OCI-M2 (cell line): Measurements from ENCODE around the gene TIMM44.
"Not testable (repeated sequence)": the region's sequence is repeated elsewhere in the genome, so short reads cannot be mapped to it uniquely, and the experiment has no call there.

Source experiments
- DNase-seq: peaks from one replicate; lab custom pipeline; 2025; ENCODE audit not compliant: unreplicated experiment; lab: John Stamatoyannopoulos, UW

TIMM44 gene

DNA sequence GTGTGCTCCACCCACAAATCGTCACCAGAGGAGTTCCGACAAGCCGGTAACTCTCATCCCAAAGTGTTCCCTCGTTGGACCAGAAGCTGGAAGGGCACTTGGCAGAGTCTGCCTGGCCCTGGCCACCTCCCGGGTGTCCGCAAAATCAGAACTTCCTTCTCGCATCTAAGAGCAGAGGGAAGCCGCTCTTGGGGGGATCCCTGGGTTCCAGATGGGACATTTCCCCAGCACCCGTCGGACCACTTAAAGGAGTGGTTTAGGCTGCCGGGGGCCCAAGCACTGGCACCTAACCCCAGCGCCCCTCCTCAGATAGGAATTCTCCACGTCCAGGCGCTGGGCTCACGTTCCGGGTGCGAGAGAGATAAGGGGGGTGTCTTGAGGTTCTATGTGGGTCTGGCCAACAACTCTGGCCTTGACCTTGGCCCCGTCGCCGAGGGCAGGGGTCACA lies 40.6 kb downstream of the TIMM44 start:
- DNase-seq: no peak

DNA sequence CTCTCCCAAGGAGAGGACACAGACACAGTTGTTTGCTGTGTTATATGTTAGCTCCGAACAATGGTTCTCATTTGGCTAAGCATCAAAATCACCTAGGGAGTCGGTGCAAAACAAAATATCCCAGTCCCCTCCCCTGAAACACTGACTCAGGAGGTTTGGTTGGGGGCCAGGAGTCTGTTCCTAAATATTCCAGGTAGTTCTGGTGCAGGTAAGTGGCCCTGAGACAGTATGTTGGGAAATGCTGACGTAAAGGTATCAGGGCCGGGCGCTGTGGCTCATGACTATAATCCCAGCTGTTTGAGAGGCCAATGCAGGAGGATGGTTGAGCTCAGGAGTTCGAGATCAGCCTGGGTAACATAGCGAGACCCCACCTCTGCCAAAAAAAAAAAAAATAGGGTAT lies 42.1 kb downstream of the TIMM44 start:
- DNase-seq: no peak

GRCh38 chr19:7900931-7901330 lies 42.5 kb downstream of the TIMM44 start:
- no peak for DNase-seq

DNA sequence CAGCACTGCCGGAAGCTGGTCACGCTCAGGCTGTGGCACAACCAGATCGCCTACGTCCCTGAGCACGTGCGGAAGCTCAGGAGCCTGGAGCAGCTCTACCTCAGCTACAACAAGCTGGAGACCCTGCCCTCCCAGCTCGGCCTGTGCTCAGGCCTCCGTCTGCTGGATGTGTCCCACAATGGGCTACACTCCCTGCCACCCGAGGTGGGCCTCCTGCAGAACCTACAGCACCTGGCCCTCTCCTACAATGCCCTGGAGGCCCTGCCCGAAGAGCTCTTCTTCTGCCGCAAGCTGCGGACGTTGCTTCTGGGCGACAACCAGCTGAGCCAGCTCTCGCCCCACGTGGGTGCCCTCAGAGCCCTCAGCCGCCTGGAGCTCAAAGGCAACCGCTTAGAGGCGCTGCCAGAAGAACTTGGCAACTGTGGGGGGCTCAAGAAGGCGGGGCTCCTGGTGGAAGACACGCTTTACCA lies 43.0 kb downstream of the TIMM44 start:
- DNase-seq: no peak

- DNase-seq: no peak
Measured at GRCh38 chr19:7899751-7900378, 43.6 kb downstream of the TIMM44 start.

GRCh38 chr19:7898967-7899366 lies 44.5 kb downstream of the TIMM44 start:
- DNase-seq: no peak

DNA sequence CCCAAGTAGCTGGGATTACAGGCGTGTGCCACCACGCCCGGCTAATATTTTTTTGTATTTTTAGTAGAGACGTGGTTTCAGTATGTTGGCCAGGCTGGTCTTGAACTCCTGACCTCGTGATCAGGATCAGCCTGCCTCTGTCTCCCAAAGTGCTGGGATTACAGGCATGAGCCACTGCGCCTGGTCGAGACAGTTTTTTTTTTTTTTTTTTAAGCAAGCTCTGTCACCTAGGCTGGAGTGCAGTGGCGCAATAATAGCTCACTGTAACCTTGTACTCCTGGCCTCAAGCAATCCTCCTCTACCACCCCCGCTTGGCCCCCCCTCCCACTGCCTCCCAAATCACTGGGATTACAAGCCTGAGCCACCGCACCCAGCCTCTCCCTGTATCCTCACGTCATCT lies 46.2 kb downstream of the TIMM44 start:
- no peak for DNase-seq

DNA sequence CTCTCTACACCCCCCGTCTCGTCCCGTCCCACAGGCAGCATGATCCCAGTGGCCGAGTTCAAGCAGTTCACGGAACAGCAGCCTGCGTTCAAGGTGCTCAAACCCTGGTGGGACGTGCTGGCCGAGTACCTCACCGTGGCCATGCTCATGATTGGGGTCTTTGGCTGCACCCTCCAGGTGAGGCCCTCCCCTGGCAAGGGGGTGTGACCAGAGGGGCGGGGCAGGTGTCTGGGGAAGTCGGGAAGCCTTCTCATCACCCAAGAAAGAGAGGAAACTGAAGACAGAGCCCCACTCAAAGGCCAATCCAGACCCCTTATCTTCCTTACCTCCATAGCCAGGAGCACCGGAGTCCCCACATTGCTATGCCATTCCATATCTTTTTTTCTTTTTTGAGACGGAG lies 47.9 kb downstream of the TIMM44 start:
- no peak for DNase-seq

DNA sequence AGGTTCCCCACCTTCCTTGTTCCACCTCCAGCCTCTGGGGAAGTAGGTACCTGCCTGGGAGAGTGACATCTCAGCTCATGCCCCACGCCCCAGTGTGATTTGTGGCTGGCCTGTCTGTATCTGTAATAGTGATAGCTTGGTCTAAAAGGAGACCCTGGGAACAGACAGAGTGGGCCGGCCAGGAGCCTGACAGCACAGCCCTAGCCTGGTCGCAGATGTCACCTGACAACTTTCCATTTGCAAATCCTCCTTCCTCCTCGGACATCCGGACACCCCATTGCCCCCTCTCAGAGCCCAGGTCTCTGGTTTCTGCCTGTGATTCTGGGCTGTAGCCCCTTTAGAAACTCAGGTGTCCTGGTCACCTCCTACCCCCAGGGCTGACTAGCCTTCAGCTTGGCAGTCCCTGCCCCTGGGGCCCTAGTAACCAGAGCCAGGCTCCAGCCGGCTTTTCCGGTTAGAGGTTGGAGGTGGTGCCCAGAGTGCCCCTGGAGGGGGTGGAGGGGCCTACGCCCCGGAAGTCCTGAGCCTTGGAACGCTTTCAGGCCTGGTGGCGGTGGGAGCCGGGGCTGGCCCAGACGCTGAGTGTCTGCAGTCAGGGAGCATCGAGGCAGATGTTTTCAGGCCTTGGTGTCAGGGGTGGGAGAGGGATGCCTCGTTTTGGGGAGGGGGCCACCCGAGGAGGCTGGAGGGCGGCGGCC lies 48.7 kb downstream of the TIMM44 start:
- no peak for DNase-seq

DNA sequence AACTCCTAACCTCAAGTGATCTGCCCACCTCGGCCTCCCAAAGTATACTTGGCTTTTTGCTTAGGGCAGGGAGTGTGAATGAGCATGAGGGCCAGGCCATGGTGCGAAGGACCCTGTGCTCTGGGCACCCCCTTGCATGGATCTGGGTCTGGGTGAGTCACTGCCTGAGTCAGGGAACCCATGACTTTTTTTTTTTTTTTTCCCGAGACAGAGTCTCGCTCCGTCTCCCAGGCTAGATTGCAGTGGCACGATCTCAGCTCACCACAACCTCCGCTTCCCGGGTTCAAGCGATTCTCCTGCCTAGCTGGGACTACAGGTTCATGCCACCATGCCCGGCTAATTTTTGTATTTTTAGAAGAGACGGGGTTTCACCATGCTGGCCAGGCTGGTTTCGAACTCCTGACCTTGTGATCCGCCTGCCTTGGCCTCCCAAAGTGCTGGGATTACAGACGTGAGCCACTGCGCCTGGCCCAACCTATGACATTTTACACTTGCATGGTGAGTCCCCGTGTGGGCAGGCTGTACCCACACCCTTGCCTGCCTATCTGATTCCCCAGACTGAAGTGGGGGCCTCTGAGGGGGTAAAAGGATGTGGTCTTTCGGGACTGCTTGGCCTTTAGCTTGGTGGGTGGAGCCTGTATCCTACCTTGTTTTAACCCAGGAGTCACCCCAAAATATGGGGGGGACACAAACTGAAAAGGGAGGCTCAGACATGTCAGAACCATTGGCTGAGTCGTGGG lies 49.9 kb downstream of the TIMM44 start:
- not testable (repeated sequence) for DNase-seq

- no peak for DNase-seq
Measured at GRCh38 chr19:7888826-7889217, 54.6 kb downstream of the TIMM44 start.

- DNase-seq: no peak
Measured at GRCh38 chr19:7888145-7888825, 55.2 kb downstream of the TIMM44 start, which contains the start of gene LRRC8E. TSS of gene LRRC8E (plus strand) at chr19:7888510. CDS start at chr19:7895604, 7,094 bp downstream.

GRCh38 chr19:7887408-7888144 lies 55.9 kb downstream of the TIMM44 start:
- DNase-seq: no peak

DNA sequence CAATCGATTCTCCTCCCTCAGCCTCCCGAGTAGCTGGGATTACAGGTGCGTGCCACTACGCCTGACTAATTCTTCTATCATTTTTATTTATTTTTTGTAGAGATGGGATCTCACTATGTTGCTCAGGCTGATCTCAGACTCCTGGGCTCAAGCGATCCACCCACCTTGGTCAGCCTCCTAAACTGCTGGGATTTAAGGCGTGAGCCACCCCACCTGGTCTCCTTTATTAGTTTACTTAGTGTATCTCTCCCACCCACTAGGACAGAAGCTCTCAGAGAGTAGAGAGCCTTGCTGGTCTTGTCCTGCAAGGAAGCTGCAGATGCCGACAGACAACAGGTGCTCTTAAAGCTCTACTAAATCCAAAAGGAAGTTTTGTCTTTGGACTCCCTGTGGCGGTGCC lies 57.6 kb downstream of the TIMM44 start:
- no peak for DNase-seq

- DNase-seq: no peak
Measured at GRCh38 chr19:7883796-7884570, 59.5 kb downstream of the TIMM44 start.

DNA sequence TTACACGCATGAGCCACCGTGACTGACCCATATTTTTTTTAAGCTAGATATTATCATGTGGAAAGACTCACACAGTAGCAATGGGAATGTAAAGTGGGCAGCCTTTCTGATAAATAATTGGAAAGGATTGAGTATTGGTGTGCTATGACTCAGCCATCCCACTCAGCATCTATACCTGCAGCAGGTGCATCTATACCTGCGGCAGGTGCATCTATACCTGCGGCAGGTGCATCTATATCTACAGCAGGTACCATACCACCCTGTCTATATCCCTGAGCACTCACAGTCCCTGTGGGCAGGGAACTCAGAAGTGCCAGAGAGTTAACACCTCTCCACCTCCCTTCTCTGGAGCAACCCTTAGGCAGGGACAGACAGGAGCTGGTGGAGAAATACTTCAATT lies 60.4 kb downstream of the TIMM44 start:
- DNase-seq: no peak

GRCh38 chr19:7881910-7882309 lies 61.6 kb downstream of the TIMM44 start:
- DNase-seq: no peak

- DNase-seq: no peak
Measured at GRCh38 chr19:7879836-7880235, 63.6 kb downstream of the TIMM44 start.

- no peak for DNase-seq
Measured at GRCh38 chr19:7879111-7879807, 64.2 kb downstream of the TIMM44 start.
